ENCODE results near the gene GALNS.
"Not testable (repeated sequence)": the region's sequence is repeated elsewhere in the genome, so short reads cannot be mapped to it uniquely, and the experiment has no call there.

DNA sequence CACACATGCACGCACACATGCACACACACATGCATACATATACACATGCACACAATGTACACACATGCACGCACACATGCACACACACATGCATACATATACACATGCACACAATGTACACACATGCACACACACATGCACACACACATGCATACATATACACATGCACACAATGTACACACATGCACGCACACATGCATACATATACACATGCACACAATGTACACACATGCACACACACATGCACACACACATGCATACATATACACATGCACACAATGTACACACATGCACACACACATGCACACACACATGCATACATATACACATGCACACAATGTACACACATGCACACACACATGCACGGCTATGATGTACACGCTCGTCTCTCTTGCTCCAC lies 37.5 kb upstream of the GALNS start:
- TF ChIP-seq, protein P1, sequence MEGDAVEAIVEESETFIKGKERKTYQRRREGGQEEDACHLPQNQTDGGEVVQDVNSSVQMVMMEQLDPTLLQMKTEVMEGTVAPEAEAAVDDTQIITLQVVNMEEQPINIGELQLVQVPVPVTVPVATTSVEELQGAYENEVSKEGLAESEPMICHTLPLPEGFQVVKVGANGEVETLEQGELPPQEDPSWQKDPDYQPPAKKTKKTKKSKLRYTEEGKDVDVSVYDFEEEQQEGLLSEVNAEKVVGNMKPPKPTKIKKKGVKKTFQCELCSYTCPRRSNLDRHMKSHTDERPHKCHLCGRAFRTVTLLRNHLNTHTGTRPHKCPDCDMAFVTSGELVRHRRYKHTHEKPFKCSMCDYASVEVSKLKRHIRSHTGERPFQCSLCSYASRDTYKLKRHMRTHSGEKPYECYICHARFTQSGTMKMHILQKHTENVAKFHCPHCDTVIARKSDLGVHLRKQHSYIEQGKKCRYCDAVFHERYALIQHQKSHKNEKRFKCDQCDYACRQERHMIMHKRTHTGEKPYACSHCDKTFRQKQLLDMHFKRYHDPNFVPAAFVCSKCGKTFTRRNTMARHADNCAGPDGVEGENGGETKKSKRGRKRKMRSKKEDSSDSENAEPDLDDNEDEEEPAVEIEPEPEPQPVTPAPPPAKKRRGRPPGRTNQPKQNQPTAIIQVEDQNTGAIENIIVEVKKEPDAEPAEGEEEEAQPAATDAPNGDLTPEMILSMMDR (IDR thresholded peaks at IDR 0.05; ENCODE audit: borderline replicate concordance, extremely low read depth, low read length, poor library complexity, severe bottlenecking), result not testable (repeated sequence)
- not testable (repeated sequence) for TF ChIP-seq EZH2 (IDR thresholded peaks at IDR 0.05; ENCODE audit: borderline replicate concordance, low read depth, low read length, severe bottlenecking)

Measured in DND-41 (cell line).